Liver (tissue), 3 donors: ENCODE measurements around the gene BTRC.

Experiments used
- JUND ChIP-seq, 2 donors: IDR thresholded peaks; 2 replicates each; pipeline ENCODE4 v1.6.1; 2016; ENCODE audit warnings: antibody characterized with exemption in 2 of 2
- RXRA ChIP-seq, 2 donors: IDR thresholded peaks; 2 replicates each; pipeline ENCODE4 v1.6.1; 2017 to 2018; ENCODE audit warnings: antibody characterized with exemption in 2 of 2, mild to moderate bottlenecking in 1 of 2
- SP1 ChIP-seq: IDR thresholded peaks from 2 replicates; pipeline ENCODE4 v1.6.1; 2018; ENCODE audit warnings: antibody characterized with exemption, mild to moderate bottlenecking
- YY1 ChIP-seq: IDR thresholded peaks from 2 replicates; pipeline ENCODE4 v1.6.1; 2016; ENCODE audit warnings: antibody characterized with exemption, mild to moderate bottlenecking
- TF ChIP-seq, protein P1 (sequence below): fragments of 150-350 bp; IDR thresholded peaks from 2 replicates; pipeline ENCODE4 v1.5.1; 2017; ENCODE audit warnings: improper control_type of control experiment, low read depth, low read length; ENCODE audit not compliant: missing input control
- TF ChIP-seq, protein P2 (sequence below): IDR thresholded peaks from 2 replicates; pipeline ENCODE4 v1.6.1; 2016; ENCODE audit warnings: antibody characterized with exemption, mild to moderate bottlenecking
- donor health status: healthy.
- donor health status: healthy.

DNA sequence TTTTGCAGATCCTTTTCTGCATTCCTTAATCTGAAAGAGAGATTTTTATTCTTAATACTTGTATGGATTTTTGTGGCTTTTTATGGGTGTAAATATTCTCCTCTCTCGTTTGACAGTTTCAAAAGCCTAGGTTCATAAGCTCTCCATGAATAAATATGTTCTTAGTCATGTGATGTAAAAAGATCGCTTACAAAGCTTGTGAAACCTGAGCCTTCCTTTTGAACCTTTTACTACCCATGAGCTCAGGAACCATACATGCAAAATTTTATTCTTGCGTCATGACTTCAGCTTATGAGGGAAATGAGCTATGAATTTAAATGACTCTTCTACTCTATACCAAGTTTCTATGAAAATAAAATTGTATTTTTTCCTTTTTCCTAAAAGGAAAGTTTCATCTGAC, 135.4 kb downstream of the BTRC start:
- TF ChIP-seq, protein P1, sequence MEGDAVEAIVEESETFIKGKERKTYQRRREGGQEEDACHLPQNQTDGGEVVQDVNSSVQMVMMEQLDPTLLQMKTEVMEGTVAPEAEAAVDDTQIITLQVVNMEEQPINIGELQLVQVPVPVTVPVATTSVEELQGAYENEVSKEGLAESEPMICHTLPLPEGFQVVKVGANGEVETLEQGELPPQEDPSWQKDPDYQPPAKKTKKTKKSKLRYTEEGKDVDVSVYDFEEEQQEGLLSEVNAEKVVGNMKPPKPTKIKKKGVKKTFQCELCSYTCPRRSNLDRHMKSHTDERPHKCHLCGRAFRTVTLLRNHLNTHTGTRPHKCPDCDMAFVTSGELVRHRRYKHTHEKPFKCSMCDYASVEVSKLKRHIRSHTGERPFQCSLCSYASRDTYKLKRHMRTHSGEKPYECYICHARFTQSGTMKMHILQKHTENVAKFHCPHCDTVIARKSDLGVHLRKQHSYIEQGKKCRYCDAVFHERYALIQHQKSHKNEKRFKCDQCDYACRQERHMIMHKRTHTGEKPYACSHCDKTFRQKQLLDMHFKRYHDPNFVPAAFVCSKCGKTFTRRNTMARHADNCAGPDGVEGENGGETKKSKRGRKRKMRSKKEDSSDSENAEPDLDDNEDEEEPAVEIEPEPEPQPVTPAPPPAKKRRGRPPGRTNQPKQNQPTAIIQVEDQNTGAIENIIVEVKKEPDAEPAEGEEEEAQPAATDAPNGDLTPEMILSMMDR = no peak
- no peak for TF ChIP-seq JUND (IDR thresholded peaks at IDR 0.05)
- TF ChIP-seq, protein P2, sequence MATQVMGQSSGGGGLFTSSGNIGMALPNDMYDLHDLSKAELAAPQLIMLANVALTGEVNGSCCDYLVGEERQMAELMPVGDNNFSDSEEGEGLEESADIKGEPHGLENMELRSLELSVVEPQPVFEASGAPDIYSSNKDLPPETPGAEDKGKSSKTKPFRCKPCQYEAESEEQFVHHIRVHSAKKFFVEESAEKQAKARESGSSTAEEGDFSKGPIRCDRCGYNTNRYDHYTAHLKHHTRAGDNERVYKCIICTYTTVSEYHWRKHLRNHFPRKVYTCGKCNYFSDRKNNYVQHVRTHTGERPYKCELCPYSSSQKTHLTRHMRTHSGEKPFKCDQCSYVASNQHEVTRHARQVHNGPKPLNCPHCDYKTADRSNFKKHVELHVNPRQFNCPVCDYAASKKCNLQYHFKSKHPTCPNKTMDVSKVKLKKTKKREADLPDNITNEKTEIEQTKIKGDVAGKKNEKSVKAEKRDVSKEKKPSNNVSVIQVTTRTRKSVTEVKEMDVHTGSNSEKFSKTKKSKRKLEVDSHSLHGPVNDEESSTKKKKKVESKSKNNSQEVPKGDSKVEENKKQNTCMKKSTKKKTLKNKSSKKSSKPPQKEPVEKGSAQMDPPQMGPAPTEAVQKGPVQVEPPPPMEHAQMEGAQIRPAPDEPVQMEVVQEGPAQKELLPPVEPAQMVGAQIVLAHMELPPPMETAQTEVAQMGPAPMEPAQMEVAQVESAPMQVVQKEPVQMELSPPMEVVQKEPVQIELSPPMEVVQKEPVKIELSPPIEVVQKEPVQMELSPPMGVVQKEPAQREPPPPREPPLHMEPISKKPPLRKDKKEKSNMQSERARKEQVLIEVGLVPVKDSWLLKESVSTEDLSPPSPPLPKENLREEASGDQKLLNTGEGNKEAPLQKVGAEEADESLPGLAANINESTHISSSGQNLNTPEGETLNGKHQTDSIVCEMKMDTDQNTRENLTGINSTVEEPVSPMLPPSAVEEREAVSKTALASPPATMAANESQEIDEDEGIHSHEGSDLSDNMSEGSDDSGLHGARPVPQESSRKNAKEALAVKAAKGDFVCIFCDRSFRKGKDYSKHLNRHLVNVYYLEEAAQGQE = no peak
- no peak for TF ChIP-seq RXRA (IDR thresholded peaks at IDR 0.05)
- no peak for TF ChIP-seq SP1
- no peak for TF ChIP-seq YY1
